Fibroblast of skin of left quadriceps (primary cell): ENCODE results near the gene OR4N2.
"Not testable (repeated sequence)": the region's sequence is repeated elsewhere in the genome, so short reads cannot be mapped to it uniquely, and the experiment has no call there.

ENCODE experiments used
- DNase-seq, 2 experiments: peaks; one replicate each; pipeline ENCODE4 v3.0.0-alpha.2; 2013; ENCODE audit warnings: low read depth in 2 of 2

OR4N2 gene

DNA sequence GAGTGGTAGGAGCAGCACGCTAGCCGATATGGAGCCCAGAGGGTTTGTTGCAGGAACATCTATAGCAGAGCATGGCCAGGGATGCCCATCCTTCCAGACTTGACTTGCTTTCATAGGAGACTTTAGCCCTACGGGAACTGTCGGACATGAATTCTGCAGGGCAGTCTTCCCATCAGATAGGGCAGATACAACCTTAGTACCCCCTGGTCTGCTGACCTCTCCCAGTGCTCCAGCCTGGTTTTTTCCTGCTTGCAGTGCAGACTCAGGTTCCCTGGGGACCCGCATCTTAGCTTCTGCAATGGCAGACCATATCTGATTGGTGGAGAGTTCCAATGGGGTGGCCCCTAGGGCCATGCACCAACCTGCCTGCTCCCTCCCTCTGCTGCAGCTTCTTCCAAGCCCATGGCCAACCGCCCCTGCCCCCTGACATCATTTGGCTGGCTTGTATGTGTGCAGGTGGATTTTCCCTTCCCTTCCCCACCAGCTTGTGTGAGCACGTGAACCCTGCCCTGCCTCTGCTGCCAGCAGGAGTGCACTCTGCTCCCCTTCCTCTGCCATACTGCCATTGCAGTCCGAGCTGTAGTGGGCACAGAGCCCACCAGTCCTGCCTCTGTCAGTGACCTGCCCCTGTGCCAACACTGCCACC, 30.8 kb downstream of the OR4N2 start:
- not testable (repeated sequence) for DNase-seq

DNA sequence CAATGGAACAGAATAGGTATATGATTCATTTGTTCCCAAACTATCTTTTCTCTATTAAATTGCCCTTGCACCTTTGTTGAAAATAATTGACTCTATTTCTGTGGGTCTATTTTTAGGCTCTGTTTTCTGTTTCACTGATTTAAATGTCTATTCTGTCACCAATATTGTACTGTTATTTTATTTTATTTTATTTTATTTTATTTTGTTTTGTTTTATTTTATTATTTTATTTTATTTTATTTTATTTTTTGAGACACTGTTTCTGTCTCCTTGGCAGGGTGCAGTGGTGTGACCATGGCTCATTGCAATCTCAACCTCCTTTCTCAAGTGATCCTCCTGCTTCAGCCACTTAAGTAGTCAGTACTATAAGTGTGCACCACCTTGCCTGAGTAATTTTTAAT, 34.9 kb downstream of the OR4N2 start:
- no peak for DNase-seq

DNA sequence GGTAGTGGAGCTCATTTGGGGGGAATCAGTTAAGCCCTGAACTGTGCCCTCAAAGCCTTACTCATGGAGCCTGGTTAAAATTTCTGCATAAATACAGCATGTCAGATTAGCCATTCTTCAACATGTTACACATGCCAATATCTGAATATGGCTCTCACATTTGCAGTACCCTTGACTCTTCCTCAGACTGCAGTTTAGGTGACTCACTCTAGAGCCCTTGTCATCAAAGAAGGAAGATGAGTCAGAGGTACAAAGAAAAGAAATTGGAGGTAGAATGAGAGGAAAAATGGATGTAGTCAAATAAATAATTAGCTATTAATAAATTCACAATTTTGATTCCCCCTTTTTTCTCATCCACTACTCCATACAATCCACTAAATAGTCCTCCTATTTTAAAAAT, 47.8 kb downstream of the OR4N2 start:
- DNase-seq: no peak

DNA sequence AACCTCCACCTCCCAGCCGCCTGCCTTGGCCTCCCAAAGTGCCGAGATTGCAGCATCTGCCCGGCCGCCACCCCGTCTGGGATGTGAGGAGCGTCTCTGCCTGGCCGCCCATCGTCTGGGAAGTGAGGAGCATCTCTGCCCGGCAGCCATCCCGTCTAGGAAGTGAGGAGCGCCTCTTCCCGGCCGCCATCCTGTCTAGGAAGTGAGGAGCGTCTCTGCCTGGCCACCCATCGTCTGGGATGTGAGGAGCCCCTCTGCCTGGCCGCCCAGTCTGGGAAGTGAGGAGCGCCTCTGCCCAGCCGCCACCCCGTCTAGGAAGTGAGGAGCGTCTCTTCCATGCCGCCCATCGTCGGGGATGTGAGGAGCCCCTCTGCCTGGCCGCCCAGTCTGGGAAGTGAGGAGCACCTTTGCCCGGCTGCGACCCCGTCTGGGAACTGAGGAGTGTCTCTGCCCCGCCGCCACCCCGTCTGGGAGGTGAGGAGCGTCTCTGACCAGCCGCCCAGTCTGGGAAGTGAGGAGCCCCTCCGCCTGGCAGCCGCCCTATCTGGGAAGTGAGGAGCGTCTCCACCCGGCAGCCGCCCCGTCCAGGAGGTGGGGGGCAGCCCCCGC, 62.6 kb downstream of the OR4N2 start:
- DNase-seq: not testable (repeated sequence)

DNA sequence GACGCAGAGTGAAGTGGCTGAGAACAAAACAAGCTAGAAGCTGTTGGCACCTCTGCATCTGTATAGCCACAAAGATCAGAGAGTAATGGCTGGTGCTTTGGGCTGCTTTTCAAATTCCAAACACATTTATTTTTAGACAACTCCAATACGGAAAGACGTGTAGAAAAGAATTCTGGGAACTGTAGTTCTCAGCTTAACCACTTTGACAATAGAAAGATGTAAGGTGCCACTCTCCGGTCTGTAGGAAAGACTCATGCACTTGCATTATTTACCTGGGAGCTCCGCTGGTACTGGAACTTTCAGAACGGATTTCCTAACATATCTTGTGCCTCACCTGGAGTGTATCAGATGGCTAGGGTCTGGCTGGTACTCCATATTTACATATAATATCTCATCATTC, 69.6 kb downstream of the OR4N2 start:
- DNase-seq: no peak

DNA sequence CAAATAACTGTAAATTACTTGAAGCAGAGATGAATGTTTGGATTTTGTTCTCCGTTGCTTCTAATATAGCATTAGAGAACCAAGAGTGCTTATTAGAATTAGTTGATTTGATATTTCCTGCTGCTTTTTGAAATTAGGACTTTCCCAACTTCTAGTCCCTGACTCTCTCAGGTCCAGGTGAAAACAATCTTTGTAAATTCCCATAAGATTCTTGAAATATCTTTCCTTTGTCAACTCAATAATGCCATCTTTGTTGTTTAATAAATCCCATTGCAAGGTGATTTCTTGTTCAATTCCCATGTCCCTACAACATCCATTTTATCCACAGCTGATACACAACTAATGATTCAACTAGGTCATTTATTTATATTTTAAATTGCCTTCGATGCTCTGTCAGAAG, 71.3 kb downstream of the OR4N2 start, which contains the start of gene OR4K2:
OR4K2 (plus strand) TSS at position 301 of the 400 bp plus-strand sequence. CDS start 1,126 bp downstream, outside the sequence.
- DNase-seq: no peak

DNA sequence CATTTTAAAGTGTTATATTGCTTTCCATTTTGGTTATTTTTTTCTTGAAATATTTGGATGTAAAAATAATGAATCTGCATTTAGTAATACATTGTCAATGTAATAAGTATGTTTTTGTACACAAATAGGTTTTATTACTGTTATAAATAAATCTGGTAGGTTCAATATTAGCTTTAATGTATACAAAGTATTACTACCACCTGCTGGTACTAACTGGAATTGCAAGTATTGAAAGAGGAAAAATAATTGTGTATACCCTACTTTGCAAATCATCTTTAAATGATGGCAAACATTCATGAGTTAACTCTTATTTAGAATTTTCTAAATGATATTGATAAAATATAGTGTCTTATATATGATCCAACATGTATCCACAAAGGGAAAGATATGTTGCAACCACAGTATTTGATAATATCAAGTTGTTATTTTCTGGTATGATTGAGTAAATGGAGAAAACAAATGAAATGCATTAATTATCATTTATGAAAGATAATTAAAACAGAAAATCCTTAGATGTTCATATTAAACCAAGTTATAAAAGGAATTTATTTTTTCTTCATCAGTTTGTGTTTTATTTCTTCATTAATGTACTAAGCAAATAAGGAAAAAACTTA, 74.6 kb downstream of the OR4N2 start:
- DNase-seq: no peak
